Stimulated activated CD8-positive, alpha-beta memory T cell treated with anti-CD3 and anti-CD28 coated beads, Interleukin-4, amount 100 ng/mL, for 24 hours (primary cell): Measurements from ENCODE around the gene OR3A1.
"Not testable (repeated sequence)": the region's sequence is repeated elsewhere in the genome, so short reads cannot be mapped to it uniquely, and the experiment has no call there.

Experiments used
- DNase-seq: peaks from one replicate; pipeline ENCODE4 v3.0.0-alpha.2; 2020; ENCODE audit warnings: low read depth

OR3A1 gene, protein sequence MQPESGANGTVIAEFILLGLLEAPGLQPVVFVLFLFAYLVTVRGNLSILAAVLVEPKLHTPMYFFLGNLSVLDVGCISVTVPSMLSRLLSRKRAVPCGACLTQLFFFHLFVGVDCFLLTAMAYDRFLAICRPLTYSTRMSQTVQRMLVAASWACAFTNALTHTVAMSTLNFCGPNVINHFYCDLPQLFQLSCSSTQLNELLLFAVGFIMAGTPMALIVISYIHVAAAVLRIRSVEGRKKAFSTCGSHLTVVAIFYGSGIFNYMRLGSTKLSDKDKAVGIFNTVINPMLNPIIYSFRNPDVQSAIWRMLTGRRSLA

DNA sequence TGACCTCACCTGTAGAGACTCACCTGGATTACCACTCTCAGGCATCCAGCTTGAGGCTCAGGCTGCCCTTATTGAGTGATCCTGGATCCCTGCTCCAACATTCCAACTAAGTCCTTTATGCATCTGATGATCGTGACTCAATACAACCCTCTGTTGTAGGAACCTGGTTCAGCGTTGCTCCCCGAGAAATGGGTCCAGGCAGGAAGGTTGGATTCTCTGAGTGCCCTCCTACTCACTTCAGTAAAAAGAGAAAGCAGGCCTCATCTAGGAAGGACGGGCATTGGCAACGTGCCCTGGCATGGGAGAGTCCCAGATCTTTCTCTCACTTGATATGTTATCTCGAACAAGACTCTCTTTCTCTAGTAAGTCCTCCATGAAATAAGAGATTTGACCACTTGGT lies at the start of gene OR3A1:
Gene OR3A1 (minus strand): TSS at position 101 of the 400 bp plus-strand sequence. CDS start 5,778 bp downstream, outside the sequence.
- DNase-seq = no peak

DNA sequence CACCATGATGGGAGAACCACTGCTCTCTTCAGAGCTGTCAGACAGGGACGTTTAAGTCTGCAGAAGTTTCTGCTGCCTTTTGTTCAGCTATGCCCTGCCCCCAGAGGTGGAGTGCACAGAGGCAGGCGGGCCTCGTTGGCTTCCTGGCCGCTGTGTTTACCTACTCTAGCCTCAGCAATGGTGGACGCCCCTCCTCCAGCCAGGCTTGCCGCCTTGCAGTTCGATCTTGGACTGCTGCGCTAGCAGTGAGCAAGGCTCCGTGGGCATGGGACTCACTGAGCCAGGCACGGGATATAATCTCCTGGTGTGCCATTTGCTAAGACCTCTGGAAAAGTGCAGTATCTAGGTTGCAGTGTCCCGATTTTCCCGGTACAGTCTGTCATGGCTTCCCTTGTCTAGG lies 44.6 kb upstream of the OR3A1 start:
- DNase-seq = not testable (repeated sequence)

GRCh38 chr17:3335876-3336275 lies 37.7 kb upstream of the OR3A1 start:
- no peak for DNase-seq

- DNase-seq = no peak
Measured at GRCh38 chr17:3318336-3318735, 20.2 kb upstream of the OR3A1 start.

DNA sequence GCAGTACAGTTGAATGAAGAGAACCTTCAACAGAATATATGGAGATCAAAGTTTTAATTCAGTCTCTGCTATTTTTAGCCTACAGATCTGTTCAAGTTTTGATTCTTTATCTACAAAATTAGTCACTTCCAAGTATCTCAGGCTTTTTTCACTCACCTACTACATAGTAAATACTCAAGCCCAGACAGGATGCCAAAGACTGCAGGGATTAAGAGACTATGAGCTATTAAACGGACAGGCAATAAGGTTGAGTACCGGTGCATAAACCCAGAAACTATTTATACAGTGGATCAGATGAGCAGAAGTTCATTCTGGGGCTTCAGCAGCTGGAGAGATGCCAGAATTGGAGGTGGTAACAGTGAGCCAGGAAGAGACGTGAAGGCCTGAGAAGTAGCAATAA lies 18.7 kb upstream of the OR3A1 start:
- no peak for DNase-seq

- DNase-seq = no peak
Measured at GRCh38 chr17:3308603-3309002, 10.4 kb upstream of the OR3A1 start.

GRCh38 chr17:3295632-3296031 lies 2.5 kb downstream of the OR3A1 start:
- no peak for DNase-seq

DNA sequence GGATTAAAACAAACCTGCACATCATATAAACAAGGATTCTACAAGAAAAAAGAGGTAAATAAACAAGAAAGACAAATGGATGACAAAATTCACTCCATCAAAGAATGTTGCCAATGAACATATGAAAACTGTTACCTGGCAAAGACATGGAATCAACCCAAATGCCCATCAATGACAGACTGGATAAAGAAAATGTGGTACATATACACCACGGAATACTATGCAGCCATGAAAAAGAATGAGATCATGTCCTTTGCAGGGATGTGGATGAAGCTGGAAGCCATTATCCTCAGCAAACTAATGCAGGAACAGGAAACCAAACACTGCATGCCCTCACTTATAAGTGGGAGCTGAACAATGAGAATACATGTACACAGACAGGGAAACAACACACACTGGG lies 4.6 kb downstream of the OR3A1 start:
- DNase-seq = not testable (repeated sequence)

DNA sequence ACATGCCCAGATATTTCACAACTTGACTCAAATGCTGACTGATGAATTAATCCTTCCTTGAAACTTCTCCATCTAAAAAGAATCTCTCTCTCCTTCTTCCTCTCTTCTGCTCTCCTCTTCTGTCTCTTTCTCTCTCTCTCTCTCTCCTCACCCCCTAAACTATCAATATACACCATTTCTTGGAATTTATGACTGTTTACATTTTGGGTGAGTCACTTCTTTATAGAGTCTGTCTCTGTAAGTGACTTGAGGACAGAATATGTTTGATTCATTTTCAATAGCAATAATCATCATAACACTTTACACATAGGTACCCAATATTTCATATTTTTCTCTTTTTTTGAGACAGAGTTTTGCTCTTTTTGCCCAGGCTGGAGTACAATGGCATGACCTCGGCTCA lies 15.3 kb downstream of the OR3A1 start:
- DNase-seq = no peak

DNA sequence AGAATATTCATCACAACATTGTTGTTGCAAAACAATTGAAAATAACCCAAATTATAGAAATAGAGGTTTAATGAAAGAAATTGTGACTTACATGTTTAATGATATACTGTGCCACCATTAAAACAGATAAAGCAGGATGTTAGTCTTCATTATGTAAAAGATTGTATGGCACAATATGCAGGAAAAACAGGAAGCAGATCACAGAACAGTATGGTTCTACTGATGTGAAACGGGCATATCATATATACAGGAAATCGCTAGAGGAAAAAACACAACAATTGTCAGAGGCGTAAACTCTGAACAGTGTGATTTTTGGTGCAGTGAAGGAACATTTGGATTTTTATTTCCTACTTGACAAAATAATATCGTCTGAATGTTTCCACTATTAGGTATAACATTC lies 22.0 kb downstream of the OR3A1 start:
- no peak for DNase-seq

GRCh38 chr17:3271072-3271848 lies 26.9 kb downstream of the OR3A1 start:
- no peak for DNase-seq

DNA sequence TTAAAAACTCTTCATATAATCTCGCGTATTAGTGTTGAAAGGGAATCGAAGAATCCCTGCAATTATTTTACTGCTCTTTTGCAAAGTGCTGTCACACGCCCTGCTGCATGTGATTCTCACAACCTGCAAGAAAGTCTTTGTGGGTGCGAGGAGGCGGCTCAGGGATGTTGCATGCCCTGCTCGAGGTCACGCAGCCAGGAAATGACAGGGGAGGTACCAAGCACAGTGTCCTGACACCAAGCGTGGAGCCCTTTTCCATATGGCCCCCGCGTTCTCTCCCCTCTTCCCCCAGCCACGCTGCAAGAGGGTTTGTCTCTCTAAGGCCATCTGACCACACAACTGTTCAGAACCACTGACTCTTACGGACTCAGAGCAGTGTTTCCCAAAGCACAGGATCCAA lies 37.6 kb downstream of the OR3A1 start:
- no peak for DNase-seq

GRCh38 chr17:3260163-3260562 lies 38.0 kb downstream of the OR3A1 start:
- DNase-seq = no peak

DNA sequence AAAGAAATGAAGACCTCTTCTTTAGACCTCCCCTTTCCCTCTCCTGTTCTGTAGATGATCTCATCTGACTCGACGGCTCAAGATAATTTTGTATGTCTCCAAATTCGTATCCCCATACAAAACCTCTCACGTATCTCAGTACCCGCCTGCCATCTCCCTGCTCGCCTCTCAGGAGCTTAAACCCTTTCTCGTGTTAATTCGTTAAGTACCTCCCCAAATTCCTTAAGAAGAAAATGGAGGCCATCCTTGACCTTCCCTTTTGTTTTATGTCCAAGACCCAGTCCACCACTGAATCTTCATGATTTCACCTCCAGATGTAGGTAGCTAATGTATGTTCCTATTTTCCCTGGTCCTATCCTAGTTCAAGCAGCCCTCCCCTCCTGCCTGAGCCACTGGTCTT lies 41.6 kb downstream of the OR3A1 start:
- no peak for DNase-seq

GRCh38 chr17:3249013-3249412 lies 49.1 kb downstream of the OR3A1 start:
- not testable (repeated sequence) for DNase-seq

- DNase-seq = not testable (repeated sequence)
Measured at GRCh38 chr17:3244841-3245240, 53.3 kb downstream of the OR3A1 start.

DNA sequence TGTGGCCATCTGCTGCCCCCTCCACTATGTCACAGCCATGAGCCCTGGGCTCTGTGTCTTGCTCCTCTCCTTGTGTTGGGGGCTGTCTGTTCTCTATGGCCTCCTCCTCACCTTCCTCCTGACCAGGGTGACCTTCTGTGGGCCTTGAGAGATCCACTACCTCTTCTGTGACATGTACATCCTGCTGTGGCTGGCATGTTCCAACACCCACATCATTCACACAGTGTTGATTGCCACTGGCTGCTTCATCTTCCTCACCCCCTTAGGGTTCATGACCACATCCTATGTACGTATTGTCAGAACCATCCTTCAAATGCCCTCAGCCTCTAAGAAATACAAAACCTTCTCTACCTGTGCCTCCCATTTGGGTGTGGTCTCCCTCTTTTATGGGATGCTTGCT lies 57.1 kb downstream of the OR3A1 start:
- DNase-seq = not testable (repeated sequence)
